Endodermal cell (in vitro differentiated cells): Measurements from ENCODE around the gene PCIF1. TPM values are rescaled to one million over a fixed set of nuclear protein-coding genes. Genes with fewer than 3 reads are reported as not detected.

ENCODE experiments used
- DNase-seq: peaks from one replicate; pipeline ENCODE4 v3.0.0-alpha.2; 2017
- H3K27ac ChIP-seq: 2 replicates; pipeline ENCODE4 v1.5.1; 2013; ENCODE audit warnings: mild to moderate bottlenecking, low read depth, low read length, moderate library complexity
- H3K27me3 ChIP-seq: 2 replicates; pipeline ENCODE4 v1.6.1; 2013; ENCODE audit warnings: mild to moderate bottlenecking, low read length, moderate library complexity; ENCODE audit not compliant: insufficient read depth, control insufficient read depth, poor library complexity, severe bottlenecking
- H3K36me3 ChIP-seq: 2 replicates; pipeline ENCODE4 v1.7.0; 2013; ENCODE audit warnings: mild to moderate bottlenecking, low read length, moderate library complexity; ENCODE audit not compliant: control insufficient read depth, insufficient read depth
- H3K4me1 ChIP-seq: one replicate; pipeline ENCODE4 v1.7.0; 2013; ENCODE audit warnings: low read length; ENCODE audit not compliant: control insufficient read depth, insufficient read depth
- H3K4me3 ChIP-seq: 2 replicates; pipeline ENCODE4 v1.5.1; 2013; ENCODE audit warnings: mild to moderate bottlenecking, low read length, moderate library complexity
- H3K9ac ChIP-seq: 2 replicates; pipeline ENCODE4 v1.6.1; 2013; ENCODE audit warnings: mild to moderate bottlenecking, low read length, moderate library complexity; ENCODE audit not compliant: poor library complexity, severe bottlenecking; ENCODE audit errors: extremely low read depth
- H3K9me3 ChIP-seq: 2 replicates; pipeline ENCODE4 v1.6.1; 2013; ENCODE audit warnings: mild to moderate bottlenecking, low read length, moderate library complexity; ENCODE audit not compliant: control insufficient read depth
- H3K27ac Mint-ChIP-seq: 2 replicates; pipeline ENCODE4 v1.8.0; 2020; ENCODE audit warnings: mixed read lengths
- H3K27me3 Mint-ChIP-seq: 2 replicates; pipeline ENCODE4 v1.8.0; 2021; ENCODE audit warnings: mild to moderate bottlenecking, mixed read lengths; ENCODE audit not compliant: insufficient read depth
- H3K36me3 Mint-ChIP-seq: 2 replicates; pipeline ENCODE4 v1.8.0; 2020; ENCODE audit warnings: low read depth, mixed read lengths
- H3K4me1 Mint-ChIP-seq: 2 replicates; pipeline ENCODE4 v1.8.0; 2020; ENCODE audit warnings: mixed read lengths
- H3K4me3 Mint-ChIP-seq: 2 replicates; pipeline ENCODE4 v1.8.0; 2020; ENCODE audit warnings: mild to moderate bottlenecking, moderate library complexity, mixed read lengths
- H3K9me3 Mint-ChIP-seq: 2 replicates; pipeline ENCODE4 v1.8.0; 2020; ENCODE audit warnings: mild to moderate bottlenecking, mixed read lengths
- WGBS, 2 experiments: methylation state at CpG; one replicate each; pipeline versions ENCODE4 v1.1.5 to v1.1.7; 2013; ENCODE audit warnings: missing lambda C conversion rate in 2 of 2, mixed read lengths in 1 of 2; ENCODE audit not compliant: insufficient coverage in 1 of 2, insufficient read length in 1 of 2; 5-methylcytosine and 5-hydroxymethylcytosine counted together
- total RNA-seq, 2 donors: library from RNA; stranded (reverse); fragmentation: NEBNext Ultra II Directional in 1 of 2; extraction: Animal tissue kit (Norgen Biotek cat#: 25700) in 1 of 2; gene quantifications; 2 replicates in 1 of 2; 3 replicates in 1 of 2; pipeline ENCODE4 v1.2.1, GENCODE V29; 2021
- TF ChIP-seq, protein P1 (sequence below): fragments of 200-600 bp; sonication (generic); conservative IDR thresholded peaks from 2 replicates; pipeline ENCODE4 v1.5.0; 2021; ENCODE audit warnings: antibody characterized with exemption, mild to moderate bottlenecking

PCIF1 gene
- total RNA-seq, 2 donors from 2014 or later, result 22.0 to 34.5 TPM

DNA sequence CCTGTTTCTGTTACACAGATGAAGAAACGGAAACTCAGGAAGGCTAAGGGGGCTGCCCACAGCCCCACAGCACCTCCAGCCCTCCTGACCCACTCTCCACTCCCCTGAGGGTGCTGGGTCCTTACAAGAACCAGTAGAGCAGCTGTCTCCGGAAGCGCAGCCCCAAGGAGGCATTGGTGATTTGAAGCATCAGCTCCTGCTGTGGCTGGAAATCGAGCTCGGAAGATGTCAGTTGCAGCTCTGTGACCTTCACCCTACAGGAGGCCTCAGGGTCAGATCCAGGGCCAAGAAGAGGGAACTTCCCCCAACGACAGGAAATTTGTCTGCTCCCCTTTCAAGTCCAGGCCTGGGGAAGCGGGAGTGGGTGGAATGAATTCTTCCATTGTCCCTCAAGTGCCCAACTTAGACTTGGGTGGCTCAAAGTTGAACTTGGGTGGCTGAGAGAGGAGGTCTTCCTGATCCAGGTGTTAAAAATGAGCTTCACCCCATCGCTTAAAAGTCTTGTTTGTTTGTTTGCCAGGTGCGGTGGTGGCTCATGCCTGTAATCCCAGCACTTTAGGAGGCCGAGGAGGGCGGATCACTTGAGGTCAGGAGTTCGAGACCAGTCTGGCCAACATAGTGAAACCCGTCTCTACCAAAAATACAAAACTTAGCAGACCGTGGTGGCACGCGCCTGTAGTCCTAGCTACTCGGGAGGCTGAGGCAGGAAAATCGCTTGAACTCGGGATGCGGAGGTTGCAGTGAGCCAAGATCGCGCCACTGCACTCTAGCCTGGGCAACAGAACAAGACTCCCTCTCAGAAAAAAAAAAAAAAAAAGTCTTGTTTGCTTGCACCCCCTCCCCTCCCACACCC lies 24.4 kb upstream of the PCIF1 start:
- Mint-ChIP-seq H3K27me3 (peaks cover 14% of the 10 kb centered on the region), H3K4me3 (peak overlapping the region; percentile 71), H3K27ac (no peak overlapping the region), H3K36me3 (peaks cover 32% of the 10 kb centered on the region), H3K9me3 (no peaks in the 10 kb centered on the region), H3K4me1 (peaks cover 12% of the 10 kb centered on the region)
- Histone ChIP-seq H3K27me3 (no peaks in the 10 kb centered on the region), H3K4me3 (peak overlapping the region; percentile 69), H3K27ac (no peak overlapping the region), H3K9ac (no peak overlapping the region), H3K4me1 (peaks cover 4% of the 10 kb centered on the region), H3K9me3 (no peaks in the 10 kb centered on the region), H3K36me3 (peaks cover 42% of the 10 kb centered on the region)
- WGBS, 2 experiments, result 89 to 93% methylated on average over 16 to 21 of the region's 22 CpGs
- no peak for DNase-seq
- TF ChIP-seq, protein P1, sequence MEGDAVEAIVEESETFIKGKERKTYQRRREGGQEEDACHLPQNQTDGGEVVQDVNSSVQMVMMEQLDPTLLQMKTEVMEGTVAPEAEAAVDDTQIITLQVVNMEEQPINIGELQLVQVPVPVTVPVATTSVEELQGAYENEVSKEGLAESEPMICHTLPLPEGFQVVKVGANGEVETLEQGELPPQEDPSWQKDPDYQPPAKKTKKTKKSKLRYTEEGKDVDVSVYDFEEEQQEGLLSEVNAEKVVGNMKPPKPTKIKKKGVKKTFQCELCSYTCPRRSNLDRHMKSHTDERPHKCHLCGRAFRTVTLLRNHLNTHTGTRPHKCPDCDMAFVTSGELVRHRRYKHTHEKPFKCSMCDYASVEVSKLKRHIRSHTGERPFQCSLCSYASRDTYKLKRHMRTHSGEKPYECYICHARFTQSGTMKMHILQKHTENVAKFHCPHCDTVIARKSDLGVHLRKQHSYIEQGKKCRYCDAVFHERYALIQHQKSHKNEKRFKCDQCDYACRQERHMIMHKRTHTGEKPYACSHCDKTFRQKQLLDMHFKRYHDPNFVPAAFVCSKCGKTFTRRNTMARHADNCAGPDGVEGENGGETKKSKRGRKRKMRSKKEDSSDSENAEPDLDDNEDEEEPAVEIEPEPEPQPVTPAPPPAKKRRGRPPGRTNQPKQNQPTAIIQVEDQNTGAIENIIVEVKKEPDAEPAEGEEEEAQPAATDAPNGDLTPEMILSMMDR, result no peak

DNA sequence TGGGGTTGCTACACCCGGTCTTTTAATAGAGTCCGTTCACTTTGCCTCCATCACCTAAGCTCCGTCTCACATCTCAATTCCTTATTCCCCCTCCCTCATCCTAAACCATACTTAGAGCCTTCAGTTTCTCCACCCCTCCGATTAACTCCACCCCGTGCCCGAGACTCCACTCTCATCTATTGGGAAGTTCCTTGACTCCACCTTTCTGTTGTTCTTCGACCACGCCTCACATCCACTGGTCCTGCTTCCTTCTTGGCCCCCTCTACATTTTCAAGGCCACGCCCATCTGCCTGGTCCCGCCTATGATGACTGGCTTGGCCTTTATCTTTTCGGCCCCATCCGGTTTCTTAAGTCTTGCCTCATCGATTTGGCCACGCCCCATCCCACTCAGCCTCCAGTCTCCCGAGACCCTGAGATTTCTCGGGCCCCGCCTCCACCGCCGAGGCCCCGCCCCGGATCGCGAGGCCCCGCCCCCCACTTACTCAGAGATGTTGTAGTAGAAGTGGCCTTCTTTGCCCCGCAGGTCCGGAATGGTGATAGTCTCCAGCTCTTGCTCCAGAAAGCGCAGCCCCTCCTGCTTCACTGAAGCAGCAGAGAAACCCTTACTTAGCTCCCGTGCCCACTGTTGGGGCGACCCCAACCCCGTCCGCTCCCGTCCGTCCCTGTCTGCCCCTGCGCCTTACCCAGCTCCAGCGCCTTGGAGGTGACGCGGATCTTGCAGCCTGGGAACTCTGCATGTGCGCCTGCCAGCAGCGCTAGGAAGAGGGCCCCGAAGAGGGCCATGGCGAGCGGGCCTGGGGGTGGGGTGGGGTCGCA lies 23.6 kb upstream of the PCIF1 start:
- Histone ChIP-seq H3K9me3 (no peaks in the 10 kb centered on the region), H3K27me3 (no peaks in the 10 kb centered on the region), H3K4me3 (peak overlapping the region; percentile 89), H3K9ac (peak overlapping the region; percentile 72), H3K36me3 (peaks cover 33% of the 10 kb centered on the region), H3K27ac (peak overlapping the region; percentile 95), H3K4me1 (peaks cover 4% of the 10 kb centered on the region)
- H3K9me3 Mint-ChIP-seq, result no peaks in the 10 kb centered on the region
- peak overlapping the region; percentile 98 for H3K27ac Mint-ChIP-seq
- peaks cover 12% of the 10 kb centered on the region for H3K27me3 Mint-ChIP-seq
- H3K4me3 Mint-ChIP-seq, result peak overlapping the region; percentile 71
- H3K36me3 Mint-ChIP-seq, result peaks cover 24% of the 10 kb centered on the region
- peak; percentile 100 for DNase-seq
- TF ChIP-seq, protein P1, result no peak
- 3 to 5% methylated on average over 15 to 43 of the region's 43 CpGs for WGBS, 2 experiments
- peaks cover 12% of the 10 kb centered on the region for H3K4me1 Mint-ChIP-seq

DNA sequence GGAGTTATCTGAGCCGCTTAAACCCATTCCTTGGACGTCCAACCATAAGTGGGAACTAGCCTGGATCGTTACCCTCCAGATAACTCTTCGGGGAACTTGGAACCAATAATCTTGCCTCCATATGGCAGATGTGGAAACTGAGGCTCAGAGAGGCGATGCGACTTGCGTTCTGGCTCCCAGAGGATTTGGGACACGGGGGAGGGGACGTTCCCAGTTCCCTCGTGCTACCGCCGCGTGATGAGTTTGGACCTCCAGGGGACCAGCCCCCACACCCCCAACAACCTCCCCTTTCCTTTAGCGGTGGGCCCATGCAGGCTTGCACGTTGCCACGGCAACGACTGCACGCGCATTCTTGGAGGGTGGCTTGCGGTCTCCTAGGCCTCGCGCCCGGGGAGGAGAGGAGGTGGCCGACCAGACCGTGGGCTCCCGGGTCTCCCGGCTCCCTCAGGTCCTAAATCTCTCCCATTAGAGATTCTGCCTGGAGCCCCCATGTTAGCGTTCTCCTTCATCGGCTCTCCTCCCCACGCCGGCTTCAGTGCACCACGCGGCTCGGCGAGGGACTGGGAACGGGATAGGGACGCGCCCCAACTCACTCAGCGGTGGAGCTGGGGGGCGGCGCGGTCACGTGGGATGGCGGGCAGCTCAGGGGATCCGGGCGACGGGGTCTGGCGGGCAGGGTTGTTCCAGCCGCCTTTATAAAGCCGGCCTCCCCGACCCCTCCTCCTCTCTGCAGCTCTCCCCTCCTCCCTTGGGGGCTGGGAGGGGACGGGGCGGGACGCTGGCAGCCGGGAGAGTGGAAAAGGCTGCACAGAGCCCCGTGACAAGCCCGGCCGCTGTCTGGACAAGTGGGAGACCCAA lies 22.8 kb upstream of the PCIF1 start, which contains the start of gene PLTP:
TSS of gene PLTP (minus strand) at position 670 of the 858 bp plus-strand sequence. CDS start 703 bp downstream, outside the sequence.
- peak within 1 kb of the TSS; percentile 72 for H3K9ac ChIP-seq
- H3K4me1 ChIP-seq, result peaks cover 4% of the 10 kb centered on the region
- whole genome bisulfite sequencing, 2 experiments, result 0 to 2% methylated on average over 29 to 53 of the region's 58 CpGs
- peaks cover 19% of the 10 kb centered on the region for H3K36me3 Mint-ChIP-seq
- peaks cover 12% of the 10 kb centered on the region for H3K4me1 Mint-ChIP-seq
- no peaks in the 10 kb centered on the region for H3K9me3 ChIP-seq
- peak; percentile 87 for DNase-seq
- TF ChIP-seq, protein P1, result no peak
- peak within 1 kb of the TSS; percentile 98 for H3K27ac Mint-ChIP-seq
- H3K27me3 ChIP-seq, result peaks cover 6% of the 10 kb centered on the region
- H3K27ac ChIP-seq, result peak within 1 kb of the TSS; percentile 95
- H3K36me3 ChIP-seq, result peaks cover 27% of the 10 kb centered on the region
- H3K27me3 Mint-ChIP-seq, result peaks cover 17% of the 10 kb centered on the region
- peak within 1 kb of the TSS; percentile 89 for H3K4me3 ChIP-seq
- H3K9me3 Mint-ChIP-seq, result no peaks in the 10 kb centered on the region
- peak within 1 kb of the TSS; percentile 71 for H3K4me3 Mint-ChIP-seq
